HepG2 (cell line): ENCODE results near the gene TCAP. TPM values are rescaled to one million over a fixed set of nuclear protein-coding genes. Genes with fewer than 3 reads are reported as not detected.

Experiments
- polyA plus RNA-seq, 8 experiments: library from polyadenylated mRNA; depleted of rRNA in 3 of 8; stranded (reverse) in 7 of 8; unstranded in 1 of 8; fragments of >200 nt; fragmentation: Illumina TruSeq in 4 of 8; extraction: Trizol in 4 of 8; gene quantifications; 2 replicates each; pipeline versions ENCODE4 v1.2.1 to v1.2.3, GENCODE V29; 2011 to 2016; ENCODE audit warnings: low read depth in 4 of 8, missing spikeins in 1 of 8, mixed read lengths in 1 of 8; ENCODE audit not compliant: insufficient read depth in 1 of 8
- total RNA-seq, 5 experiments: library from RNA; depleted of rRNA; stranded (reverse); fragments of >200 nt; fragmentation: Illumina TruSeq; extraction: Trizol; gene quantifications; 2 replicates each; pipeline ENCODE4 v1.2.3, GENCODE V29; 2016; ENCODE audit warnings: low read depth in 1 of 5
- TF ChIP-seq, protein P1 (sequence below), 2 experiments: fragments of 450-650 bp in 1 of 2; sonication (generic) in 1 of 2; formaldehyde crosslinking in 1 of 2; IDR thresholded peaks; 2 replicates each; pipeline versions ENCODE4 v1.6.1 to v1.8.0; 2016 to 2022; ENCODE audit warnings: antibody characterized with exemption in 1 of 2, mild to moderate bottlenecking in 1 of 2, missing genetic modification reagents in 1 of 2

Gene TCAP
- total and polyA plus RNA-seq, 2 of the 13 experiments (the other 11 are each of a cell fraction or from before 2014, with no cell fraction given) = 0.24 to 0.65 TPM

DNA sequence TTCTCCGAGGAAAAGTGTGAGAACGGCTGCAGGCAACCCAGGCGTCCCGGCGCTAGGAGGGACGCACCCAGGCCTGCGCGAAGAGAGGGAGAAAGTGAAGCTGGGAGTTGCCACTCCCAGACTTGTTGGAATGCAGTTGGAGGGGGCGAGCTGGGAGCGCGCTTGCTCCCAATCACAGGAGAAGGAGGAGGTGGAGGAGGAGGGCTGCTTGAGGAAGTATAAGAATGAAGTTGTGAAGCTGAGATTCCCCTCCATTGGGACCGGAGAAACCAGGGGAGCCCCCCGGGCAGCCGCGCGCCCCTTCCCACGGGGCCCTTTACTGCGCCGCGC, 34.6 kb downstream of the TCAP start, which contains the start of gene ERBB2 (continued):
- TF ChIP-seq, protein P1, sequence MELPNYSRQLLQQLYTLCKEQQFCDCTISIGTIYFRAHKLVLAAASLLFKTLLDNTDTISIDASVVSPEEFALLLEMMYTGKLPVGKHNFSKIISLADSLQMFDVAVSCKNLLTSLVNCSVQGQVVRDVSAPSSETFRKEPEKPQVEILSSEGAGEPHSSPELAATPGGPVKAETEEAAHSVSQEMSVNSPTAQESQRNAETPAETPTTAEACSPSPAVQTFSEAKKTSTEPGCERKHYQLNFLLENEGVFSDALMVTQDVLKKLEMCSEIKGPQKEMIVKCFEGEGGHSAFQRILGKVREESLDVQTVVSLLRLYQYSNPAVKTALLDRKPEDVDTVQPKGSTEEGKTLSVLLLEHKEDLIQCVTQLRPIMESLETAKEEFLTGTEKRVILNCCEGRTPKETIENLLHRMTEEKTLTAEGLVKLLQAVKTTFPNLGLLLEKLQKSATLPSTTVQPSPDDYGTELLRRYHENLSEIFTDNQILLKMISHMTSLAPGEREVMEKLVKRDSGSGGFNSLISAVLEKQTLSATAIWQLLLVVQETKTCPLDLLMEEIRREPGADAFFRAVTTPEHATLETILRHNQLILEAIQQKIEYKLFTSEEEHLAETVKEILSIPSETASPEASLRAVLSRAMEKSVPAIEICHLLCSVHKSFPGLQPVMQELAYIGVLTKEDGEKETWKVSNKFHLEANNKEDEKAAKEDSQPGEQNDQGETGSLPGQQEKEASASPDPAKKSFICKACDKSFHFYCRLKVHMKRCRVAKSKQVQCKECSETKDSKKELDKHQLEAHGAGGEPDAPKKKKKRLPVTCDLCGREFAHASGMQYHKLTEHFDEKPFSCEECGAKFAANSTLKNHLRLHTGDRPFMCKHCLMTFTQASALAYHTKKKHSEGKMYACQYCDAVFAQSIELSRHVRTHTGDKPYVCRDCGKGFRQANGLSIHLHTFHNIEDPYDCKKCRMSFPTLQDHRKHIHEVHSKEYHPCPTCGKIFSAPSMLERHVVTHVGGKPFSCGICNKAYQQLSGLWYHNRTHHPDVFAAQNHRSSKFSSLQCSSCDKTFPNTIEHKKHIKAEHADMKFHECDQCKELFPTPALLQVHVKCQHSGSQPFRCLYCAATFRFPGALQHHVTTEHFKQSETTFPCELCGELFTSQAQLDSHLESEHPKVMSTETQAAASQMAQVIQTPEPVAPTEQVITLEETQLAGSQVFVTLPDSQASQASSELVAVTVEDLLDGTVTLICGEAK (IDR thresholded peaks at IDR 0.05) = no peak
- TF ChIP-seq, protein P1 (CRISPR knock-in tag; IDR thresholded peaks at IDR 0.05) = no peak
